GM18519 (cell line): ENCODE measurements around the gene KCNN3.
A peak's percentile ranks its signal among the peaks of the same experiment; 100 is the strongest.

ENCODE experiments used
- ATAC-seq: cut with Tn5 transposase; IDR thresholded peaks from one replicate; pipeline ENCODE4 v1.9.1; 2021; ENCODE audit warnings: mild to moderate bottlenecking, moderate library complexity; ENCODE audit not compliant: unreplicated experiment, low FRiP score

The KCNN3 gene

GRCh38 chr1:154863315-154864174 lies 6.5 kb downstream of the KCNN3 start:
- ATAC-seq, result no peak

- no peak for ATAC-seq
Measured at GRCh38 chr1:154862907-154863306, 7.2 kb downstream of the KCNN3 start.

GRCh38 chr1:154861607-154862094 lies 8.4 kb downstream of the KCNN3 start:
- ATAC-seq, result no peak

- ATAC-seq, result peak; percentile 34
Measured at GRCh38 chr1:154860156-154860870, 9.8 kb downstream of the KCNN3 start.

GRCh38 chr1:154859786-154860155 lies 10.3 kb downstream of the KCNN3 start:
- peak; percentile 36 for ATAC-seq

- ATAC-seq, result no peak
Measured at GRCh38 chr1:154859151-154859785, 10.8 kb downstream of the KCNN3 start.

- ATAC-seq, result no peak
Measured at GRCh38 chr1:154857441-154858215, 12.5 kb downstream of the KCNN3 start.

GRCh38 chr1:154857022-154857421 lies 13.1 kb downstream of the KCNN3 start:
- ATAC-seq, result no peak

GRCh38 chr1:154856544-154856943 lies 13.5 kb downstream of the KCNN3 start:
- ATAC-seq, result no peak

GRCh38 chr1:154856049-154856448 lies 14.0 kb downstream of the KCNN3 start:
- ATAC-seq, result no peak

- no peak for ATAC-seq
Measured at GRCh38 chr1:154855186-154855851, 14.8 kb downstream of the KCNN3 start.

- no peak for ATAC-seq
Measured at GRCh38 chr1:154852845-154853244, 17.2 kb downstream of the KCNN3 start.

GRCh38 chr1:154851392-154852177 lies 18.5 kb downstream of the KCNN3 start:
- ATAC-seq, result no peak

GRCh38 chr1:154849645-154850131 lies 20.4 kb downstream of the KCNN3 start:
- ATAC-seq, result no peak

- ATAC-seq, result no peak
Measured at GRCh38 chr1:154848983-154849382, 21.1 kb downstream of the KCNN3 start.

GRCh38 chr1:154847891-154848290 lies 22.2 kb downstream of the KCNN3 start:
- no peak for ATAC-seq

- ATAC-seq, result no peak
Measured at GRCh38 chr1:154846565-154847442, 23.3 kb downstream of the KCNN3 start.

- ATAC-seq, result no peak
Measured at GRCh38 chr1:154845879-154846278, 24.2 kb downstream of the KCNN3 start.
